GM12864 (cell line): ENCODE data around the gene POLR3B.

ENCODE experiments used
- DNase-seq: peaks from one replicate; pipeline ENCODE4 v3.0.0-alpha.2; 2011; ENCODE audit warnings: low read depth
- H3K4me3 ChIP-seq: 2 replicates; pipeline ENCODE4 v1.5.1; 2011; ENCODE audit warnings: mild to moderate bottlenecking, low read depth, low read length, control low read depth
- TF ChIP-seq, protein P1 (sequence below): IDR thresholded peaks from 2 replicates; pipeline ENCODE4 v1.5.1; 2011; ENCODE audit warnings: low read depth, mild to moderate bottlenecking, moderate library complexity, low read length, control low read depth, inconsistent platforms; ENCODE audit errors: missing control alignments

Gene POLR3B

DNA sequence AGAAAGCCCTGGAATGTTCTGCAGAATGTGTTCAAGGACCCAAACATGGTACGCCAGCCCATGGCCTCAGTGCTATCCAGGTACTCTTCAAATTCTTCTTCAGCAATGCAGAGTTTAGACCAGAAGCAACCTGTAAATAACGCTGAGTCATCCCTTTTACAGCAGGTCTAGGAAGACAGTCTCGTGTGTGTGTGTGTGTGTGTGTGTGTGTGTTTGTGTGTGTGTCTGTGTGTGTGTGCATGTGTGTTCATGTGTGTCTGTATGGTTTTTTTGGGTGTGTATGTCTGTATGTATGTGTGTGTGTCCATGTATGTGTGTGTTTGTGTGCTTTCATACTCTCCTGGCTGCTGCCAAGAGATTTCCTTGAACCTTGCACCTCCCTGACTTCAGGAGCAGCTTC, 165.2 kb downstream of the POLR3B start:
- no peak for DNase-seq
- H3K4me3 ChIP-seq = no peak overlapping the region
- TF ChIP-seq, protein P1, sequence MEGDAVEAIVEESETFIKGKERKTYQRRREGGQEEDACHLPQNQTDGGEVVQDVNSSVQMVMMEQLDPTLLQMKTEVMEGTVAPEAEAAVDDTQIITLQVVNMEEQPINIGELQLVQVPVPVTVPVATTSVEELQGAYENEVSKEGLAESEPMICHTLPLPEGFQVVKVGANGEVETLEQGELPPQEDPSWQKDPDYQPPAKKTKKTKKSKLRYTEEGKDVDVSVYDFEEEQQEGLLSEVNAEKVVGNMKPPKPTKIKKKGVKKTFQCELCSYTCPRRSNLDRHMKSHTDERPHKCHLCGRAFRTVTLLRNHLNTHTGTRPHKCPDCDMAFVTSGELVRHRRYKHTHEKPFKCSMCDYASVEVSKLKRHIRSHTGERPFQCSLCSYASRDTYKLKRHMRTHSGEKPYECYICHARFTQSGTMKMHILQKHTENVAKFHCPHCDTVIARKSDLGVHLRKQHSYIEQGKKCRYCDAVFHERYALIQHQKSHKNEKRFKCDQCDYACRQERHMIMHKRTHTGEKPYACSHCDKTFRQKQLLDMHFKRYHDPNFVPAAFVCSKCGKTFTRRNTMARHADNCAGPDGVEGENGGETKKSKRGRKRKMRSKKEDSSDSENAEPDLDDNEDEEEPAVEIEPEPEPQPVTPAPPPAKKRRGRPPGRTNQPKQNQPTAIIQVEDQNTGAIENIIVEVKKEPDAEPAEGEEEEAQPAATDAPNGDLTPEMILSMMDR = no peak

DNA sequence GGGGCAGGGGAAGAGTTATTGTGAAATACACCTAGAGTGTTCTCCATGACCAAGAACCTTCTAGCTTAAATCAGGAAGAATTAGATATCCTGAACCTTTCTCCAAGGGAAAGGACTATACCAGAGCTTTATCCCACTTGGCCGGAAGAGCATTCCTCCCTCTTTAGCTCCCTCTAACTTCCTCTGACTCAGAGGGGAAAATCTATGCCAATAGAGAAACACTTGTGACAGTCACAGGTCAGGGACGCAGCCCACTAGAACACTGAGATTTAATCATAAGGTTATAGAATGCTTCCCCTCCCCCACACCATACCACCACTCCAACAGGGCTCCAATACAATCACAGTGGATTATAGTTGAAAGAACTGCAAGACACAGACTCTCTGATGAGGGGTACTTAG, 169.8 kb downstream of the POLR3B start:
- TF ChIP-seq, protein P1 = no peak
- DNase-seq = no peak
- no peak overlapping the region for H3K4me3 ChIP-seq

DNA sequence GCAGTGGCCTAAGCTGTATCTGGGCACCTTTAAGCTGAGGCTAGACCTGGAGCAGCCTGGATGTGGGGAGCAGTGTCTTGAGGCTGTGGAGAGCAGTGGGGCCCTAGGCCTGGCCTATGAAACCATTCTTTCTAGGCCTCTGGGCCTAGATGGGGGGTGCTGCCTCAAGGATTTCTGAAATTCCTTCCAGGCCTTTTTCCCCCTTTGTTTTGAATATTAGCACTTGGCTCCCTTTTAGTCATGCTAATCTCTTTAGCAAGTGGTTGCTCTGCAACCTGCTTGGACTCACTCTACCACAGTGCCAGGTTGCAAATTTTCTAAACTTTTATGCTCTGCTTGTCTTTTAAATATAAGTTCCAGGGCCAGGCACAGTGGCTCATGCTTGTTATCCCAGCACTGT, 183.7 kb downstream of the POLR3B start:
- no peak for DNase-seq
- TF ChIP-seq, protein P1 = no peak
- no peak overlapping the region for H3K4me3 ChIP-seq

DNA sequence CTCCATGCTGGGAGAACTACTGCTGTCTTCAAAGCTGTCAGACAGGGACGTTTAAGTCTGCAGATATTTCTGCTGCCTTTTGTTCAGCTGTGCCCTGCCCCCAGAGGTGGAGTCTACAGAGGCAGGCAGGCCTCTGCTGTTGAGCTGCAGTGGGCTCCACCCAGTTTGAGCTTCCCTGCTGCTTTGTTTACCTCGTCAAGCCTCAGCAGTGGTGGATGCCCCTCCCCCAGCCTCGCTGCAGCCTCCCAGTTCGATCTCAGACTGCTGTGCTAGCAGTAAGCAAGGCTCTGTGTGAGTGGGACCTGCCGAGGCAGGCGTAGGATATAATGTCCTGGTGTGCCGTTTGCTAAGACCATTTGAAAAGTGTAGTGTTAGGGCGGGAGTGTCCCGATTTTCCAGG, 193.9 kb downstream of the POLR3B start:
- no peak for DNase-seq
- no peak overlapping the region for H3K4me3 ChIP-seq
- TF ChIP-seq, protein P1 = no peak

DNA sequence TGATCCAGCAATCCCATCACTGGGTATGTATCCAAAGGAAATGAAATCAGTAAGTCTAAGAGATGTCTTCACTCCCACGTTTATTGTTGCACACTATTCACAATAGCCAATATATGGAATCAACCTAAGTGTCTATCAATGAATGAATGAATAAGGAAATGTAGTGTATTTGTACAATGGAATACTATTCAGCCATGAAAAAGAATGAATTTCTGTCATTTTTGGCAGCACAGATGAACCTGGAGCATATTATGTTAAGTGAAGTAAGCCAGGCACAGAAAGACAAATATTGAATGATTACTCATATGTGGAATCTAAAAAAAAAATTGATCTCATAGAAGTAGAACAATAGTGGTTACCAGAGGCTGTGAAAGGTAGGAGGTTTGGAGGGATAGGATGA, 194.7 kb downstream of the POLR3B start:
- no peak overlapping the region for H3K4me3 ChIP-seq
- TF ChIP-seq, protein P1 = no peak
- no peak for DNase-seq
